Measurements from ENCODE around the gene PHEX.
A peak's percentile ranks its signal among the peaks of the same experiment; 100 is the strongest.

The PHEX gene

GRCh38 chrX:22159071-22159470 is 126.9 kb downstream of the PHEX start:
- no peak for FAIRE-seq

- FAIRE-seq, result no peak
Measured at GRCh38 chrX:22163326-22163725, 131.2 kb downstream of the PHEX start.

GRCh38 chrX:22164770-22165388 is 132.8 kb downstream of the PHEX start:
- FAIRE-seq, result no peak

GRCh38 chrX:22165732-22166457 is 133.8 kb downstream of the PHEX start:
- FAIRE-seq, result no peak

GRCh38 chrX:22171287-22172060 is 139.3 kb downstream of the PHEX start:
- FAIRE-seq, result no peak

GRCh38 chrX:22173966-22174365 is 141.8 kb downstream of the PHEX start:
- FAIRE-seq, result no peak

- no peak for FAIRE-seq
Measured at GRCh38 chrX:22177950-22178515, 145.9 kb downstream of the PHEX start.

- no peak for FAIRE-seq
Measured at GRCh38 chrX:22184096-22184495, 152.0 kb downstream of the PHEX start.

- no peak for FAIRE-seq
Measured at GRCh38 chrX:22186165-22186564, 154.0 kb downstream of the PHEX start.

- FAIRE-seq, result peak; percentile 79
Measured at GRCh38 chrX:22192419-22193060, 160.4 kb downstream of the PHEX start.

- no peak for FAIRE-seq
Measured at GRCh38 chrX:22193851-22194659, 161.9 kb downstream of the PHEX start.

GRCh38 chrX:22194660-22194945 is 162.5 kb downstream of the PHEX start:
- no peak for FAIRE-seq

GRCh38 chrX:22196149-22196548 is 164.0 kb downstream of the PHEX start:
- no peak for FAIRE-seq

GRCh38 chrX:22202251-22202650 is 170.1 kb downstream of the PHEX start:
- no peak for FAIRE-seq

- no peak for FAIRE-seq
Measured at GRCh38 chrX:22203186-22203585, 171.1 kb downstream of the PHEX start.

GRCh38 chrX:22206781-22207180 is 174.7 kb downstream of the PHEX start:
- FAIRE-seq, result no peak

GRCh38 chrX:22220941-22221340 is 188.8 kb downstream of the PHEX start:
- FAIRE-seq, result no peak

GRCh38 chrX:22234380-22234779 is 202.3 kb downstream of the PHEX start:
- no peak for FAIRE-seq

GRCh38 chrX:22237479-22237878 is 205.4 kb downstream of the PHEX start:
- FAIRE-seq, result no peak

- FAIRE-seq, result no peak
Measured at GRCh38 chrX:22246620-22247019, 214.5 kb downstream of the PHEX start.

GRCh38 chrX:22247169-22247568 is 215.0 kb downstream of the PHEX start:
- FAIRE-seq, result no peak

GRCh38 chrX:22248401-22248800 is 216.3 kb downstream of the PHEX start:
- FAIRE-seq, result no peak

Measured in endometrium (tissue), 2 donors.